HEK293 (cell line): ENCODE results near the gene EML4.
A peak's percentile ranks its signal among the peaks of the same experiment; 100 is the strongest.

Source experiments
- CTCF ChIA-PET: fragments of 350-600 bp; formaldehyde crosslinking; extraction: SDS; loops from one replicate; lab custom pipeline; 2021; ENCODE audit warnings: antibody characterized with exemption; lab: Yijun Ruan, JAX
- POLR2A ChIA-PET: fragments of 300-600 bp; formaldehyde crosslinking; extraction: SDS; loops from one replicate; lab custom pipeline; 2020; ENCODE audit warnings: antibody characterized with exemption, inconsistent platforms; lab: Yijun Ruan, JAX
- H3K27ac ChIP-seq: fragments of 200-500 bp; sonication (Bioruptor generic); 2 replicates; pipeline ENCODE4 v1.5.1; 2014; ENCODE audit warnings: low read depth, low read length, control low read depth, inconsistent platforms; ENCODE audit errors: extremely low read depth
- H3K36me3 ChIP-seq, 2 experiments: fragments of 200-500 bp in 1 of 2; sonication (Bioruptor generic) in 1 of 2; 1 replicate in 1 of 2; 2 replicates in 1 of 2; pipeline ENCODE4 v1.5.1; 2014 to 2017; ENCODE audit warnings: inconsistent platforms in 2 of 2, low read length in 2 of 2; ENCODE audit not compliant: control insufficient read depth in 2 of 2, insufficient read depth in 1 of 2
- H3K4me1 ChIP-seq: fragments of 200-500 bp; sonication (Bioruptor generic); 2 replicates; pipeline ENCODE4 v1.5.1; 2014; ENCODE audit warnings: mild to moderate bottlenecking, low read length, inconsistent platforms; ENCODE audit not compliant: control insufficient read depth, insufficient read depth
- H3K4me3 ChIP-seq: 2 replicates; pipeline ENCODE4 v1.5.1; 2011; ENCODE audit warnings: low read depth, mild to moderate bottlenecking, control low read depth, low read length, moderate library complexity
- H3K9me3 ChIP-seq: fragments of 200-500 bp; sonication (Bioruptor generic); 2 replicates; pipeline ENCODE4 v1.5.1; 2014; ENCODE audit warnings: low read depth, low read length, inconsistent platforms; ENCODE audit not compliant: control insufficient read depth, insufficient read depth
- BCL11A ChIP-seq: fragments of 450-650 bp; formaldehyde crosslinking; IDR thresholded peaks from 2 replicates; pipeline ENCODE4 v1.5.1; 2016; ENCODE audit warnings: low read depth, missing biosample characterization, missing genetic modification characterization
- OVOL3 ChIP-seq: fragments of 450-650 bp; formaldehyde crosslinking; IDR thresholded peaks from 2 replicates; pipeline ENCODE4 v1.5.1; 2016; ENCODE audit warnings: missing biosample characterization, missing genetic modification characterization
- RBAK ChIP-seq: fragments of 450-650 bp; formaldehyde crosslinking; IDR thresholded peaks from 2 replicates; pipeline ENCODE4 v1.5.1; 2016; ENCODE audit warnings: missing biosample characterization, missing genetic modification characterization
- SCRT1 ChIP-seq: fragments of 450-650 bp; formaldehyde crosslinking; IDR thresholded peaks from 2 replicates; pipeline ENCODE4 v1.5.1; 2016; ENCODE audit warnings: missing biosample characterization, missing genetic modification characterization, borderline replicate concordance
- TCF7L2 ChIP-seq: IDR thresholded peaks from 2 replicates; pipeline ENCODE4 v1.6.1; 2011; ENCODE audit warnings: low read depth, mild to moderate bottlenecking, inconsistent platforms, low read length, moderate library complexity, borderline replicate concordance
- YY1 ChIP-seq: fragments of 450-650 bp; formaldehyde crosslinking; IDR thresholded peaks from 2 replicates; pipeline ENCODE4 v1.5.1; 2018; ENCODE audit warnings: missing biosample characterization, missing genetic modification characterization
- ZBTB44 ChIP-seq: fragments of 450-650 bp; IDR thresholded peaks from 2 replicates; pipeline ENCODE4 v1.5.1; 2018; ENCODE audit warnings: missing biosample characterization, mild to moderate bottlenecking, missing genetic modification characterization
- ZBTB7A ChIP-seq: fragments of 450-650 bp; formaldehyde crosslinking; IDR thresholded peaks from 2 replicates; pipeline ENCODE4 v1.5.1; 2016; ENCODE audit warnings: low read depth, missing biosample characterization, missing genetic modification characterization
- ZBTB8A ChIP-seq: fragments of 450-650 bp; formaldehyde crosslinking; IDR thresholded peaks from 2 replicates; pipeline ENCODE4 v1.5.1; 2016; ENCODE audit warnings: missing biosample characterization, missing genetic modification characterization
- ZIC2 ChIP-seq: fragments of 450-650 bp; formaldehyde crosslinking; IDR thresholded peaks from 2 replicates; pipeline ENCODE4 v1.5.1; 2016; ENCODE audit warnings: missing biosample characterization, missing genetic modification characterization
- ZNF155 ChIP-seq: fragments of 450-650 bp; formaldehyde crosslinking; IDR thresholded peaks from 2 replicates; pipeline ENCODE4 v1.5.1; 2016; ENCODE audit warnings: missing biosample characterization, missing genetic modification characterization
- ZNF169 ChIP-seq: fragments of 450-650 bp; formaldehyde crosslinking; IDR thresholded peaks from 2 replicates; pipeline ENCODE4 v1.5.1; 2016; ENCODE audit warnings: missing biosample characterization, missing genetic modification characterization
- ZNF174 ChIP-seq: fragments of 450-650 bp; formaldehyde crosslinking; IDR thresholded peaks from 2 replicates; pipeline ENCODE4 v1.5.0; 2017; ENCODE audit warnings: missing biosample characterization, mild to moderate bottlenecking, missing genetic modification characterization
- ZNF292 ChIP-seq: fragments of 450-650 bp; formaldehyde crosslinking; IDR thresholded peaks from 2 replicates; pipeline ENCODE4 v1.5.1; 2016; ENCODE audit warnings: low read depth, missing biosample characterization, missing genetic modification characterization, borderline replicate concordance
- ZNF341 ChIP-seq: fragments of 450-650 bp; formaldehyde crosslinking; IDR thresholded peaks from 2 replicates; pipeline ENCODE4; 2016; ENCODE audit warnings: low read depth, missing biosample characterization, missing genetic modification characterization
- ZNF350 ChIP-seq: fragments of 450-650 bp; formaldehyde crosslinking; IDR thresholded peaks from 2 replicates; pipeline ENCODE4 v1.5.0; 2017; ENCODE audit warnings: missing biosample characterization, mild to moderate bottlenecking, missing genetic modification characterization
- ZNF354C ChIP-seq: fragments of 450-650 bp; formaldehyde crosslinking; IDR thresholded peaks from 2 replicates; pipeline ENCODE4 v1.5.1; 2016; ENCODE audit warnings: missing biosample characterization, missing genetic modification characterization, low read depth, borderline replicate concordance
- ZNF391 ChIP-seq: fragments of 450-650 bp; formaldehyde crosslinking; IDR thresholded peaks from 2 replicates; pipeline ENCODE4 v1.5.1; 2016; ENCODE audit warnings: low read depth, missing biosample characterization, missing genetic modification characterization, borderline replicate concordance
- ZNF558 ChIP-seq: fragments of 450-650 bp; formaldehyde crosslinking; IDR thresholded peaks from 2 replicates; pipeline ENCODE4 v1.5.1; 2016; ENCODE audit warnings: missing biosample characterization, missing genetic modification characterization
- ZNF571 ChIP-seq: fragments of 450-650 bp; formaldehyde crosslinking; IDR thresholded peaks from 2 replicates; pipeline ENCODE4 v1.5.0; 2017; ENCODE audit warnings: missing biosample characterization, missing genetic modification characterization
- ZNF707 ChIP-seq: fragments of 450-650 bp; formaldehyde crosslinking; IDR thresholded peaks from 2 replicates; pipeline ENCODE4 v1.5.1; 2016; ENCODE audit warnings: missing biosample characterization, missing genetic modification characterization
- ZNF776 ChIP-seq: fragments of 450-650 bp; formaldehyde crosslinking; IDR thresholded peaks from 2 replicates; pipeline ENCODE4 v1.5.0; 2017; ENCODE audit warnings: missing biosample characterization, missing genetic modification characterization, borderline replicate concordance
- ZNF785 ChIP-seq: fragments of 450-650 bp; formaldehyde crosslinking; IDR thresholded peaks from 2 replicates; pipeline ENCODE4 v1.5.1; 2016; ENCODE audit warnings: missing biosample characterization, missing genetic modification characterization
- ZSCAN16 ChIP-seq: fragments of 450-650 bp; formaldehyde crosslinking; IDR thresholded peaks from 2 replicates; pipeline ENCODE4 v1.5.1; 2016; ENCODE audit warnings: missing biosample characterization, missing genetic modification characterization
- ZSCAN23 ChIP-seq: fragments of 450-650 bp; formaldehyde crosslinking; IDR thresholded peaks from 2 replicates; pipeline ENCODE4 v1.5.1; 2016; ENCODE audit warnings: missing biosample characterization, missing genetic modification characterization
- TF ChIP-seq, protein P1 (sequence below): fragments of 450-650 bp; formaldehyde crosslinking; IDR thresholded peaks from 2 replicates; pipeline ENCODE4 v1.5.1; 2016; ENCODE audit warnings: missing biosample characterization, missing genetic modification characterization

Gene EML4

DNA sequence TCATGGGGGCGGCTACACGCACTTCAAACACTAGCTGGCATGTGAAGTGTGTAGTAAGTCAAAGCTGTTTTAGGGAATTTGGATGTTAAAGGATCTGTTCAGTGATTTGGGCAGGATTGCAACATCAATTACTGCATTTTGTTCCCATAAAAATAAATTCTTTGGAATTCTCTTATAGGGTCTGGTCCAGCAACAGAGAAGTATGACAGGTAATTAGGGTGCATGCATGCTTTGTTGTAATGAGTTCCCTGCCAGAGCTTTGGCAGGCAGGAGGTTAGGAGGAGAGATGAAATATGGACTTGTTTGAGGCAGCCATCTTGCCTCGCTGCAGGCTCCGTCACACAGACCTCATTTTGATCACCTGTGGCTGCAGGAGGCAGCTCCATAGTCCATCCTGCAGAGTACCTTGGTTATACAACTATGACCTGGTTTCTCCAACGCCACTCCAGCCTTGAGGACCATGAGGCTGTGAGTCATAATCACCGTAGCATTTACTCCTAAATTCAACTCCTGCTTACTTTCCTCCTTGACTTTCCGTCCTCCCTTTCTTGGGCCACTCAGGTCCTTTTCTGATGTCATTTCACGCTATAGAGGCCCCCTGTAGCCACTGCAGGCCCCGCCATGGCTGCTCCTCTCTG is 26.5 kb upstream of the EML4 start (continued):
- TF ChIP-seq ZIC2 (tag by site-specific recombination) (peak; percentile 33; the same call in 1 of the 2 replicates), YY1 (tag by site-specific recombination) (peak; percentile 54; the same call in 1 of the 2 replicates), ZSCAN16 (tag by site-specific recombination) (no peak), SCRT1 (tag by site-specific recombination) (peak; percentile 89), ZBTB44 (0 out of 2 replicates have a peak, but pooled peaks have one; percentile 39), ZNF776 (tag by site-specific recombination) (no peak), ZNF785 (tag by site-specific recombination) (no peak)
- TF ChIP-seq, protein P1, sequence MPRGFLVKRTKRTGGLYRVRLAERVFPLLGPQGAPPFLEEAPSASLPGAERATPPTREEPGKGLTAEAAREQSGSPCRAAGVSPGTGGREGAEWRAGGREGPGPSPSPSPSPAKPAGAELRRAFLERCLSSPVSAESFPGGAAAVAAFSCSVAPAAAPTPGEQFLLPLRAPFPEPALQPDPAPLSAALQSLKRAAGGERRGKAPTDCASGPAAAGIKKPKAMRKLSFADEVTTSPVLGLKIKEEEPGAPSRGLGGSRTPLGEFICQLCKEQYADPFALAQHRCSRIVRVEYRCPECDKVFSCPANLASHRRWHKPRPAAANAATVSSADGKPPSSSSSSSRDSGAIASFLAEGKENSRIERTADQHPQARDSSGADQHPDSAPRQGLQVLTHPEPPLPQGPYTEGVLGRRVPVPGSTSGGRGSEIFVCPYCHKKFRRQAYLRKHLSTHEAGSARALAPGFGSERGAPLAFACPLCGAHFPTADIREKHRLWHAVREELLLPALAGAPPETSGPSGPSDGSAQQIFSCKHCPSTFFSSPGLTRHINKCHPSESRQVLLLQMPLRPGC (tag by site-specific recombination) = no peak
- TF ChIP-seq, all 188 proteins: peak for 18

DNA sequence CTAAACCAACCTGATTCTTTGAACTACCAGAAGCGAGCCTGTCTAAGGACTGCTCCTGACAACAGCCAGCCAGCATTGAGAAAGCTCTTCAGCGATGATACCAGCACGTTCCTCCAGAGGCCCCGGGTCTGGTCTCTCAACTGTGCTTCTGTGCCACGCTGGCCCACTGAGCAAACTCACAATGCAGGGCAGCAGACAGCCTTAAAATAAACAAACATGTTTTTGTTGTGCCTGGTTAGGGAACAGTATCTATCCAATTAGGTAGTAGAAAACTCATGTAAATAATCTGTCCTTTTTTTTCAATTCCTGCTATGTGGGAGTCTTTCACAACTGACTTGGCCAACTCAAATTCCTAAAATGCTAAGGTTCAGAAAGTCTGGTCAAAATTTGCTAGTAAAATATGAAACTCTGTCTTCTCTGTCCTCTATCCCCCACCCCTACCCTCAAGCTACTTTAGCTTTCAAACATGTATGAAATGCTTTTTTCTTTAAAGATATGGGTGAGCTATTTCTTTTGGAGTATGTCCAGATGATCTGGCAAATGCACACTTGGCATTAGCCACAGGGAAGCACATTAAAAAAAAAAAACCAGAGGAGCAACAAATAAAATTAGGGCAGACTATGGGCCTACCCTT is 21.4 kb upstream of the EML4 start:
- Histone ChIP-seq H3K27ac (no peak overlapping the region; the same call in 1 of the 2 replicates), H3K4me3 (no peak overlapping the region), H3K4me1 (peaks cover 10% of the 10 kb centered on the region), H3K36me3 (no peaks in the 10 kb centered on the region), H3K9me3 (no peaks in the 10 kb centered on the region)
- ChIA-PET CTCF (interaction anchor here (0.5 to 2.0 kb wide), 2 partner anchors 52 to 102 kb away, joined by 4 to 7 read pairs; no protein-coding TSS in a partner anchor), POLR2A (no interaction called here)
- no peak for TF ChIP-seq ZBTB8A

- Histone ChIP-seq H3K4me1 (peaks cover 4% of the 10 kb centered on the region; the same call in 1 of the 2 replicates), H3K9me3 (no peaks in the 10 kb centered on the region), H3K4me3 (no peak overlapping the region), H3K36me3 (no peaks in the 10 kb centered on the region), H3K27ac (no peak overlapping the region)
- ChIA-PET CTCF (interaction anchor here (0.7 to 2.4 kb wide), 2 partner anchors 55 to 510 kb away, joined by 4 to 13 read pairs; no protein-coding TSS in a partner anchor), POLR2A (no interaction called here)
- TF ChIP-seq ZNF174 (tag by site-specific recombination) (no peak), ZNF707 (tag by site-specific recombination) (no peak), ZBTB8A (no peak), ZBTB7A (tag by site-specific recombination) (no peak), ZNF354C (tag by site-specific recombination) (no peak), ZNF169 (no peak), TCF7L2 (no peak), ZNF292 (tag by site-specific recombination) (no peak), ZNF558 (tag by site-specific recombination) (no peak), BCL11A (tag by site-specific recombination) (no peak), ZNF391 (tag by site-specific recombination) (no peak), ZSCAN23 (tag by site-specific recombination) (no peak), ZNF155 (no peak), RBAK (tag by site-specific recombination) (no peak), OVOL3 (tag by site-specific recombination) (no peak), ZNF571 (no peak), ZNF341 (tag by site-specific recombination) (no peak), ZNF350 (tag by site-specific recombination) (no peak)
These were observed 19.0 kb upstream of the EML4 start for GRCh38 chr2:42150159-42150558.
